H1 (cell line): ENCODE data around the gene CACNA2D3. TPM values are rescaled to one million over a fixed set of nuclear protein-coding genes. Genes with fewer than 3 reads are reported as not detected.

Experiments
- CEBPB ChIP-seq: IDR thresholded peaks from 2 replicates; pipeline ENCODE4 v1.6.1; 2012; ENCODE audit warnings: low read depth, low read length
- EZH2 ChIP-seq: fragments of 200-600 bp; sonication (generic); IDR thresholded peaks from 2 replicates; pipeline ENCODE4 v1.7.1; 2012; ENCODE audit warnings: low read depth, mild to moderate bottlenecking, moderate library complexity, low read length, inconsistent platforms; ENCODE audit not compliant: severe bottlenecking
- GTF2F1 ChIP-seq: IDR thresholded peaks from 2 replicates; pipeline ENCODE4 v1.6.1; 2012; ENCODE audit warnings: low read depth, low read length, improper control_type of control experiment, borderline replicate concordance
- SIRT6 ChIP-seq: IDR thresholded peaks from one replicate; pipeline ENCODE4 v1.7.1; 2012; ENCODE audit warnings: low read length, inconsistent platforms
- SIX5 ChIP-seq: IDR thresholded peaks from 2 replicates; pipeline ENCODE4 v1.6.1; 2011; ENCODE audit warnings: mild to moderate bottlenecking, low read depth, low read length
- SP1 ChIP-seq: IDR thresholded peaks from 2 replicates; pipeline ENCODE4 v1.6.1; 2011; ENCODE audit warnings: low read depth, low read length
- TAF7 ChIP-seq: optimal IDR thresholded peaks from 2 replicates; pipeline ENCODE3; 2011; ENCODE audit warnings: low read depth, mild to moderate bottlenecking, inconsistent platforms, low read length, moderate library complexity, borderline replicate concordance
- TEAD4 ChIP-seq: IDR thresholded peaks from 2 replicates; pipeline ENCODE4 v1.6.1; 2012; ENCODE audit warnings: low read depth, low read length, inconsistent platforms, mixed read lengths
- polyA plus RNA-seq, 7 experiments: library from polyadenylated mRNA; depleted of rRNA in 3 of 7; stranded (reverse) in 5 of 7; unstranded in 2 of 7; fragments of >200 nt in 5 of 7; fragments of 200-250 nt in 2 of 7; gene quantifications; 1 replicate in 5 of 7; 2 replicates in 1 of 7; 4 replicates in 1 of 7; pipeline versions ENCODE4 v1.2.1 to v1.2.3, GENCODE V29; 2011 to 2013; ENCODE audit warnings: missing spikeins in 2 of 7, mixed read lengths in 2 of 7
- total RNA-seq: library from RNA; stranded (reverse); fragmentation: NEBNext Ultra II Directional; extraction: Animal tissue kit (Norgen Biotek cat#: 25700); gene quantifications from 2 replicates; pipeline ENCODE4 v1.2.1, GENCODE V29; 2021
- TF ChIP-seq, protein P1 (sequence below): fragments of 300-600 bp; sonication (generic); IDR thresholded peaks from 2 replicates; pipeline ENCODE4 v1.7.1; 2012; ENCODE audit warnings: low read length, moderate library complexity, mild to moderate bottlenecking, inconsistent platforms; ENCODE audit not compliant: insufficient replicate concordance
- TF ChIP-seq, protein P2 (sequence below): IDR thresholded peaks from 2 replicates; pipeline ENCODE4 v1.6.1; 2012; ENCODE audit warnings: inconsistent platforms

The CACNA2D3 gene
- total and polyA plus RNA-seq, 2 of the 8 experiments (the other 6 are each of a cell fraction or from before 2014, with no cell fraction given) = 1.5 to 1.8 TPM

DNA sequence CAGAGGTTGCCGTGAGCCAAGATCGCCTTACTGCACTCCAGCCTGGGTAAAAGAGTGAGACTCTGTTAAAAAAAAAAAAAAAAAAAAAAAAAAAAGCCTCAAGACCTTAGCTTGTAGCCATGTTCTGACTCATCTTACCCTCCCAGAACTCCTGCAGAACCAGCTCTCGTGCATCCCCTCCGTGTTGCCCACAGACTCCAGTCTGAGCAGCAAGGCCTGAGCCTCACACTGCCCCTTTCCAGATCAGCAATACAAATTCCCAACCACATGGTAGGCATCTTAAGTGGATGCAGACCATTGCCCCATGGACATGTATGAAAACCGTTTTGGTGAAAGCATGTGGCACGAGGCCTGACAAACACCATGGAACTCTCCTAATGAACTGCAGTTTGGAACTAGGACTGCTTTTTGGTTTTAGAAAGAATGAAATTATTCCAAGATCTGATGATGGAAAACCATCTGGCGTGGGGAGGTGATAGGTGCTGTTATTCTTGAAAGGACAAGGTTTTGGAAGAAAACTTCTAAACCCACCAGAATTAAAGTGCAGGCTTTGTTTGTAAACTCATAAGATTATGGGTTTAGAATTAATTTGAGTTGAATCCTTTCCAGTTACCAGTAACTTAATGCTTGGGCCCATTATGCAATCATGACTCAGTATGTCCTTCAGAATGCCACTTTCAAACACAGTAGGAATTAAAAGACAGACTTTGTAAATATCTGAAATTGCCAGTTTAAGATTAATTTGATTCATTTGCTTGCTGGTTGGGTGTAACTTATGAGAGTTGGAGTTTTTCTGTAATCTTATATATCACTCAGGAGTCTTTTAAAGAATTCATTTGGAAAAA, 969.3 kb downstream of the CACNA2D3 start (continued):
- TF ChIP-seq, protein P1, sequence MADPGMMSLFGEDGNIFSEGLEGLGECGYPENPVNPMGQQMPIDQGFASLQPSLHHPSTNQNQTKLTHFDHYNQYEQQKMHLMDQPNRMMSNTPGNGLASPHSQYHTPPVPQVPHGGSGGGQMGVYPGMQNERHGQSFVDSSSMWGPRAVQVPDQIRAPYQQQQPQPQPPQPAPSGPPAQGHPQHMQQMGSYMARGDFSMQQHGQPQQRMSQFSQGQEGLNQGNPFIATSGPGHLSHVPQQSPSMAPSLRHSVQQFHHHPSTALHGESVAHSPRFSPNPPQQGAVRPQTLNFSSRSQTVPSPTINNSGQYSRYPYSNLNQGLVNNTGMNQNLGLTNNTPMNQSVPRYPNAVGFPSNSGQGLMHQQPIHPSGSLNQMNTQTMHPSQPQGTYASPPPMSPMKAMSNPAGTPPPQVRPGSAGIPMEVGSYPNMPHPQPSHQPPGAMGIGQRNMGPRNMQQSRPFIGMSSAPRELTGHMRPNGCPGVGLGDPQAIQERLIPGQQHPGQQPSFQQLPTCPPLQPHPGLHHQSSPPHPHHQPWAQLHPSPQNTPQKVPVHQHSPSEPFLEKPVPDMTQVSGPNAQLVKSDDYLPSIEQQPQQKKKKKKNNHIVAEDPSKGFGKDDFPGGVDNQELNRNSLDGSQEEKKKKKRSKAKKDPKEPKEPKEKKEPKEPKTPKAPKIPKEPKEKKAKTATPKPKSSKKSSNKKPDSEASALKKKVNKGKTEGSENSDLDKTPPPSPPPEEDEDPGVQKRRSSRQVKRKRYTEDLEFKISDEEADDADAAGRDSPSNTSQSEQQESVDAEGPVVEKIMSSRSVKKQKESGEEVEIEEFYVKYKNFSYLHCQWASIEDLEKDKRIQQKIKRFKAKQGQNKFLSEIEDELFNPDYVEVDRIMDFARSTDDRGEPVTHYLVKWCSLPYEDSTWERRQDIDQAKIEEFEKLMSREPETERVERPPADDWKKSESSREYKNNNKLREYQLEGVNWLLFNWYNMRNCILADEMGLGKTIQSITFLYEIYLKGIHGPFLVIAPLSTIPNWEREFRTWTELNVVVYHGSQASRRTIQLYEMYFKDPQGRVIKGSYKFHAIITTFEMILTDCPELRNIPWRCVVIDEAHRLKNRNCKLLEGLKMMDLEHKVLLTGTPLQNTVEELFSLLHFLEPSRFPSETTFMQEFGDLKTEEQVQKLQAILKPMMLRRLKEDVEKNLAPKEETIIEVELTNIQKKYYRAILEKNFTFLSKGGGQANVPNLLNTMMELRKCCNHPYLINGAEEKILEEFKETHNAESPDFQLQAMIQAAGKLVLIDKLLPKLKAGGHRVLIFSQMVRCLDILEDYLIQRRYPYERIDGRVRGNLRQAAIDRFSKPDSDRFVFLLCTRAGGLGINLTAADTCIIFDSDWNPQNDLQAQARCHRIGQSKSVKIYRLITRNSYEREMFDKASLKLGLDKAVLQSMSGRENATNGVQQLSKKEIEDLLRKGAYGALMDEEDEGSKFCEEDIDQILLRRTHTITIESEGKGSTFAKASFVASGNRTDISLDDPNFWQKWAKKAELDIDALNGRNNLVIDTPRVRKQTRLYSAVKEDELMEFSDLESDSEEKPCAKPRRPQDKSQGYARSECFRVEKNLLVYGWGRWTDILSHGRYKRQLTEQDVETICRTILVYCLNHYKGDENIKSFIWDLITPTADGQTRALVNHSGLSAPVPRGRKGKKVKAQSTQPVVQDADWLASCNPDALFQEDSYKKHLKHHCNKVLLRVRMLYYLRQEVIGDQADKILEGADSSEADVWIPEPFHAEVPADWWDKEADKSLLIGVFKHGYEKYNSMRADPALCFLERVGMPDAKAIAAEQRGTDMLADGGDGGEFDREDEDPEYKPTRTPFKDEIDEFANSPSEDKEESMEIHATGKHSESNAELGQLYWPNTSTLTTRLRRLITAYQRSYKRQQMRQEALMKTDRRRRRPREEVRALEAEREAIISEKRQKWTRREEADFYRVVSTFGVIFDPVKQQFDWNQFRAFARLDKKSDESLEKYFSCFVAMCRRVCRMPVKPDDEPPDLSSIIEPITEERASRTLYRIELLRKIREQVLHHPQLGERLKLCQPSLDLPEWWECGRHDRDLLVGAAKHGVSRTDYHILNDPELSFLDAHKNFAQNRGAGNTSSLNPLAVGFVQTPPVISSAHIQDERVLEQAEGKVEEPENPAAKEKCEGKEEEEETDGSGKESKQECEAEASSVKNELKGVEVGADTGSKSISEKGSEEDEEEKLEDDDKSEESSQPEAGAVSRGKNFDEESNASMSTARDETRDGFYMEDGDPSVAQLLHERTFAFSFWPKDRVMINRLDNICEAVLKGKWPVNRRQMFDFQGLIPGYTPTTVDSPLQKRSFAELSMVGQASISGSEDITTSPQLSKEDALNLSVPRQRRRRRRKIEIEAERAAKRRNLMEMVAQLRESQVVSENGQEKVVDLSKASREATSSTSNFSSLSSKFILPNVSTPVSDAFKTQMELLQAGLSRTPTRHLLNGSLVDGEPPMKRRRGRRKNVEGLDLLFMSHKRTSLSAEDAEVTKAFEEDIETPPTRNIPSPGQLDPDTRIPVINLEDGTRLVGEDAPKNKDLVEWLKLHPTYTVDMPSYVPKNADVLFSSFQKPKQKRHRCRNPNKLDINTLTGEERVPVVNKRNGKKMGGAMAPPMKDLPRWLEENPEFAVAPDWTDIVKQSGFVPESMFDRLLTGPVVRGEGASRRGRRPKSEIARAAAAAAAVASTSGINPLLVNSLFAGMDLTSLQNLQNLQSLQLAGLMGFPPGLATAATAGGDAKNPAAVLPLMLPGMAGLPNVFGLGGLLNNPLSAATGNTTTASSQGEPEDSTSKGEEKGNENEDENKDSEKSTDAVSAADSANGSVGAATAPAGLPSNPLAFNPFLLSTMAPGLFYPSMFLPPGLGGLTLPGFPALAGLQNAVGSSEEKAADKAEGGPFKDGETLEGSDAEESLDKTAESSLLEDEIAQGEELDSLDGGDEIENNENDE = no peak
- no peak for TF ChIP-seq SIX5
- TF ChIP-seq SIRT6 = no peak
- TF ChIP-seq TAF7 = no peak
- TF ChIP-seq, protein P2, sequence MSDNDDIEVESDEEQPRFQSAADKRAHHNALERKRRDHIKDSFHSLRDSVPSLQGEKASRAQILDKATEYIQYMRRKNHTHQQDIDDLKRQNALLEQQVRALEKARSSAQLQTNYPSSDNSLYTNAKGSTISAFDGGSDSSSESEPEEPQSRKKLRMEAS = no peak
- TF ChIP-seq EZH2 = no peak
- no peak for TF ChIP-seq CEBPB
- TF ChIP-seq SP1 = no peak
- TF ChIP-seq GTF2F1 = no peak
- no peak for TF ChIP-seq TEAD4
